Uterus (tissue), 2 donors: ENCODE data around the gene AHCYL1.
A peak's percentile ranks its signal among the peaks of the same experiment; 100 is the strongest.

Source experiments
- CTCF ChIP-seq, 4 experiments: fragments of 200-600 bp in 2 of 4; fragments of 450-650 bp in 2 of 4; sonication (generic) in 2 of 4; IDR thresholded peaks; one replicate each; pipeline ENCODE4 v1.5.1; 2016 to 2019; ENCODE audit warnings: antibody characterized with exemption in 4 of 4, mild to moderate bottlenecking in 2 of 4, moderate library complexity in 1 of 4
- POLR2A ChIP-seq, 2 donors: fragments of 450-650 bp; IDR thresholded peaks; one replicate each; pipeline ENCODE4 v1.6.1; 2016; ENCODE audit warnings: antibody characterized with exemption in 2 of 2, mild to moderate bottlenecking in 1 of 2, moderate library complexity in 1 of 2

- TF ChIP-seq CTCF (IDR thresholded peaks at IDR 0.05) (peak; percentile 83 to 96 (median 85)), POLR2A (IDR thresholded peaks at IDR 0.05) (no peak)
Measured at GRCh38 chr1:110053552-110054428, 69.2 kb downstream of the AHCYL1 start.
